Parathyroid adenoma (tissue), 2 donors: Measurements from ENCODE around the gene ITGB5.

Experiments
- H2AFZ ChIP-seq: fragments of 300-600 bp; sonication (generic); one replicate; pipeline ENCODE4 v1.7.0; 2017; ENCODE audit warnings: antibody characterized with exemption, mild to moderate bottlenecking
- H3K27ac ChIP-seq: fragments of 300-600 bp; sonication (generic); one replicate; pipeline ENCODE4 v1.7.0; 2017
- H3K27me3 ChIP-seq: fragments of 300-600 bp; sonication (generic); one replicate; pipeline ENCODE4 v1.7.0; 2017; ENCODE audit warnings: low read length; ENCODE audit not compliant: control insufficient read depth, insufficient read depth
- H3K36me3 ChIP-seq: fragments of 300-600 bp; sonication (generic); one replicate; pipeline ENCODE4 v1.7.0; 2017; ENCODE audit warnings: low read length; ENCODE audit not compliant: control insufficient read depth, insufficient read depth
- H3K4me1 ChIP-seq: fragments of 300-600 bp; sonication (generic); one replicate; pipeline ENCODE4 v1.7.0; 2017; ENCODE audit warnings: control low read depth
- H3K4me2 ChIP-seq: fragments of 300-600 bp; sonication (generic); one replicate; pipeline ENCODE4 v1.7.0; 2017; ENCODE audit warnings: low read length
- H3K4me3 ChIP-seq: fragments of 300-600 bp; sonication (generic); one replicate; pipeline ENCODE4 v1.7.0; 2017; ENCODE audit warnings: low read depth, low read length
- H3K79me2 ChIP-seq: fragments of 300-600 bp; sonication (generic); one replicate; pipeline ENCODE4 v1.7.0; 2017; ENCODE audit warnings: control low read depth
- H3K9ac ChIP-seq: fragments of 300-600 bp; sonication (generic); one replicate; pipeline ENCODE4 v1.7.0; 2017; ENCODE audit warnings: mild to moderate bottlenecking
- H3K9me3 ChIP-seq: fragments of 300-600 bp; sonication (generic); one replicate; pipeline ENCODE4 v1.7.0; 2017; ENCODE audit warnings: low read length; ENCODE audit not compliant: control insufficient read depth
- CTCF ChIP-seq: fragments of 300-600 bp; sonication (generic); IDR thresholded peaks from one replicate; pipeline ENCODE4 v1.7.0; 2017; ENCODE audit warnings: antibody characterized with exemption, mild to moderate bottlenecking
- donor health status: primary hyperparathyroidism.

The ITGB5 gene

GRCh38 chr3:124837730-124838186 lies 49.4 kb downstream of the ITGB5 start:
- Histone ChIP-seq H3K27me3 (no peaks in the 10 kb centered on the region), H3K36me3 (no peaks in the 10 kb centered on the region), H2AFZ (no peak overlapping the region), H3K4me1 (peaks cover 31% of the 10 kb centered on the region), H3K4me3 (no peak overlapping the region), H3K4me2 (peak overlapping the region; percentile 15), H3K79me2 (peaks cover 3% of the 10 kb centered on the region), H3K27ac (peak overlapping the region; percentile 77), H3K9ac (no peak overlapping the region), H3K9me3 (no peaks in the 10 kb centered on the region)
- no peak for TF ChIP-seq CTCF

GRCh38 chr3:124837065-124837464 lies 50.1 kb downstream of the ITGB5 start:
- Histone ChIP-seq H3K36me3 (no peaks in the 10 kb centered on the region), H3K4me3 (no peak overlapping the region), H3K4me1 (peaks cover 31% of the 10 kb centered on the region), H2AFZ (no peak overlapping the region), H3K27ac (peak overlapping the region; percentile 77), H3K9ac (no peak overlapping the region), H3K27me3 (no peaks in the 10 kb centered on the region), H3K79me2 (peaks cover 8% of the 10 kb centered on the region), H3K9me3 (no peaks in the 10 kb centered on the region), H3K4me2 (peak overlapping the region; percentile 15)
- TF ChIP-seq CTCF = no peak

GRCh38 chr3:124836448-124836847 lies 50.7 kb downstream of the ITGB5 start:
- Histone ChIP-seq H3K27ac (peak overlapping the region; percentile 77), H3K36me3 (no peaks in the 10 kb centered on the region), H3K79me2 (peaks cover 8% of the 10 kb centered on the region), H3K4me3 (no peak overlapping the region), H3K9me3 (no peaks in the 10 kb centered on the region), H3K4me1 (peaks cover 31% of the 10 kb centered on the region), H3K9ac (no peak overlapping the region), H3K27me3 (no peaks in the 10 kb centered on the region), H3K4me2 (no peak overlapping the region), H2AFZ (no peak overlapping the region)
- no peak for TF ChIP-seq CTCF

GRCh38 chr3:124834723-124835718 lies 52.1 kb downstream of the ITGB5 start:
- no peak overlapping the region for H3K9ac ChIP-seq
- no peak overlapping the region for H3K4me3 ChIP-seq
- no peaks in the 10 kb centered on the region for H3K9me3 ChIP-seq
- no peak for TF ChIP-seq CTCF
- H3K4me1 ChIP-seq = peaks cover 31% of the 10 kb centered on the region
- no peaks in the 10 kb centered on the region for H3K27me3 ChIP-seq
- peak overlapping the region; percentile 18 for H3K4me2 ChIP-seq
- H3K36me3 ChIP-seq = no peaks in the 10 kb centered on the region
- peak overlapping the region; percentile 45 for H2AFZ ChIP-seq
- peak overlapping the region; percentile 16 for H3K27ac ChIP-seq
- H3K79me2 ChIP-seq = peaks cover 8% of the 10 kb centered on the region
